Myometrial cell (primary cell): ENCODE measurements around the gene GPR39. TPM values are rescaled to one million over a fixed set of nuclear protein-coding genes. Genes with fewer than 3 reads are reported as not detected.

Experiments used
- total RNA-seq: library from RNA; depleted of rRNA; stranded (reverse); fragments of >200 nt; gene quantifications from 2 replicates; pipeline ENCODE4 v1.2.3, GENCODE V29; 2015

GPR39 gene
- 9.2 and 13.5 TPM in 2 replicates for total RNA-seq

GRCh38 chr2:132416723-132417395, at the start of gene GPR39:
TSS of gene GPR39 (plus strand) at chr2:132416805.

DNA sequence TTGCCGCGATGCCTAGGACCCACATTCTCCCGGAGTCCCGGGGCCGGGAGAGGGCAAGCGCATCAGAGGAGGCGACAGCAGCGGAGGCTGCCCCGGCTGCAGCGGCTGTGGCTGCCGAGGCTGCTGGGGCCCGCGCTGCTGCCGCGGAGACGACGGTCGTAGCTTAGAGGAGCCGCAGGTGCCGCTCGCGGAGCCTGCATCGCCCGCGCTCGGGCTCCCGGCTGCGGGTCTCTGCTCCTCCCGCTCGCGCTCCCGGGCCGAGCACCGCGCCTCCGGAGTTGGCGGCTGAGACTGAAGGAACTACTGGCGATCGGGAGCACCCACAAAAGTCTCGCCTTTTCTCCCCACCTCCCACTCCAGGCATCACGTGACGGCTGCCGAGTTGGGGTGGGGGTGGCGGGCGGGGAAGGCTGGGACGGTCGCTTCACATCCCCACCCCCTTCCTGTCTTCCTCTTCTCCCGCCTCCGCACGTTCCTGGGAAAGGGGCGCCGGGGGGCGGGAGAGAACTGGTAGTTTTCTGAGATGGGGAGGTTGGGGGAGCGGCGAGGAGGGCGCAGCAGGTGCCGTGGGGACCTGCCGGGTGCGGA, 253.4 kb downstream of the GPR39 start, which contains the start of gene LYPD1:
TSS of gene LYPD1 (minus strand) at position 298 of the 588 bp plus-strand sequence. CDS start at position 25, 273 bp downstream.

